GM13976 (cell line): ENCODE measurements around the gene ANTKMT.
"Not testable (repeated sequence)": the region's sequence is repeated elsewhere in the genome, so short reads cannot be mapped to it uniquely, and the experiment has no call there.

ENCODE experiments used
- DNase-seq: peaks from one replicate; pipeline ENCODE4 v3.0.0; 2012; ENCODE audit warnings: low spot score
- CTCF ChIP-seq: IDR thresholded peaks from 2 replicates; pipeline ENCODE4 v1.5.1; 2012; ENCODE audit warnings: borderline replicate concordance, mild to moderate bottlenecking; ENCODE audit not compliant: insufficient read depth; ENCODE audit errors: extremely low read depth, missing control alignments, control extremely low read depth
- in situ Hi-C: fragments of 300-500 bp; cut with MboI; formaldehyde crosslinking; loops from one replicate; pipeline ENCODE4 v1.12.0; 2022; ENCODE audit warnings: low sequenced_read_pairs, mixed read lengths, inconsistent platforms; ENCODE audit not compliant: unreplicated experiment

ANTKMT gene

DNA sequence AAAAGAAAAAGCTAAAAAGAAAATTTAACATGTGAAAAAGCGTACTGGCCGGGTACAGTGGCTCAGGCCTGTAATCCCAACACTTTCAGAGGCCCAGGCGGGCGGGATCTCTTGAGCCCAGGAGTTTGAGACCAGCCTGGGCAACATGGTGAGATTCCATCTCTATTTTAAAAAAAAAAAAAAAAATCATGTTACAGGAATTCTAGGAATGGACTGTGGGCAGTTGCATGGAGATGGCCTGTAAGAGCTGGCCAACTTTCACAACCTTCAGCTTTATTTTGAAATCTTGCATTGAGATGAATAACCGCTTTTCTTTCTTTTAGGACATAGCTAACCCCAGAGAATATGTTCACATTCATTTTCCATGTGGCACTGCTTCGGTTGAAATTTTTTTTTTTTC lies 28.1 kb downstream of the ANTKMT start:
- in situ Hi-C loops, result no loop called here
- no peak for TF ChIP-seq CTCF
- DNase-seq, result no peak

DNA sequence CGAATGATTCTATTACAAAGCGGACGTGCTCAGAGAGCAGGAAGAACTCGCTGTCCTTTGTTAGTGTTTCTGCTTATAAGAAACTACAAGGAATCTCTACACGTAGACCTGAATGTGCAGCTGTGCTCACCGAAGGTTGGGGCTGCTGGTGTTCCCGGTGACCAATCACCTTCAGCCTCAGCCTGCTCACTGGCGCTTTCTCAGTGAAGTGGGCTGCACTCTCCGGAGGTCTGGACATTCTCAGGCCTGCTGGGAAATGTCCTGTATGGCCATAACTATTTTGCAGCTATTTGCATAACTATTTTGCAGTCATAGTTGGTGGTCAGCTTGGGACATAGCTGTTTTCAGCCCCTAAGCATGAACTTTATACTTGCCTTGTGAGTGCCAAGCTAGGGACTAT lies 29.5 kb downstream of the ANTKMT start:
- DNase-seq, result no peak
- no peak for TF ChIP-seq CTCF
- in situ Hi-C loops, result no loop called here

DNA sequence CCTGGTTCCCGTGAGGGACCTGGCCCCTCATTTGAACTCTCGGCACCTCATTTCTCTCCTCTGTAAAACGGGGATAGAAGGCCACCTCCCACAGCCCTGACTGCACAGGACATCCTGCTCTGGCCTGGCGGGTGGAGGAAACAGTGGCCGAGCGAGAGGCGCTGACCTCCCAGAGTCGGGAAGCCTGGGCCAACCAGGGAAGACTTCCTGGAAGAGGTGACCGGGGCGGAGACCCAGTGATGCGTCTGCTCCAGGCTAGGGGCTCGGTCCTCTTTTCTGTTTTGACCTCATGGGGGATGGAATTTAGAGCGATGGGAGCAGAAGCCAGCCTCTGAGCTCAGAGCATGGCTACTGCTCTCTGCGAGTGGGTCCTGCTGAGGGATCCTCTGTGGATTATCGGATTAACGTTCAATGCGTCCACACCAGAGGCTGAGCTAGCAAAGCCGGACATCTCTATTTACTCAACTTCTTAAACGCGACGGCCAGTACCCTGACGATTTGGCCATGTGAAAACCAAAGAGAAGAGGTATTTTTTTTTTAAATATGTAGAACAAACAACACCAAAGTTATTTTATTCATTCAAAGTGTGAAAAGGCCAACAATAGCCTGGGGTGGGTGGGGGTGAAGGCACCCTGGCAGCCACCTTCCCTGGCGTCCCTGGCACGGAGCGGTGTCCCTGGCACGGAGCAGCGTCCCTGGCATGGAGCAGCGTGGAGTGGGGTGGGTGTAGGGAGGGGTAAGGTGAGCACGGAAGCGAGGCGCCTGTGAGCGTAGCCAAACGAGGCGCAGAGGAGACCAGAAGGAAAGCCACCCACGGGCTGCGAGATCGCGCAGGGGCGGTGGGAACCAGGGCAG lies 30.4 kb downstream of the ANTKMT start:
- in situ Hi-C loops, result no loop called here
- no peak for DNase-seq
- TF ChIP-seq CTCF, result no peak

DNA sequence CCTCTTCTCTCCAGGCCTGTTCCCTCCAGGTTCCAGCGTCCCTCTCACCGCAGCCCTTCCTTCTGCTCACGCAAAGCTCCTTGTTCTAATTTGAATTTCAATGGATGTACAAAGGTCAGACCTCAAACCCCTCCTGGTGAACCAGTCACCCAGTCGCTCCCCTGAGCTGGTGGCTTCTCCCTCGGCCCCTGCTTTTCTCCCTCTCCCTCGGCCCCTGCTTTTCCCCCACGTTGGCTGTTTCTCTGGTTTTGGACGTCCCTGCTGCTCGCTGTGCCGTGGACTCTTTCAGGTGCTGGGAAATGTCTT lies 31.0 kb downstream of the ANTKMT start:
- no peak for DNase-seq
- TF ChIP-seq CTCF, result no peak
- in situ Hi-C loops, result no loop called here

- in situ Hi-C loops, DNase-seq: not testable (repeated sequence)
Observed at GRCh38 chr16:754121-754607, 33.2 kb downstream of the ANTKMT start.

GRCh38 chr16:754656-755055 lies 33.7 kb downstream of the ANTKMT start:
- TF ChIP-seq CTCF, result no peak
- DNase-seq, result no peak
- in situ Hi-C loops, result no loop called here

DNA sequence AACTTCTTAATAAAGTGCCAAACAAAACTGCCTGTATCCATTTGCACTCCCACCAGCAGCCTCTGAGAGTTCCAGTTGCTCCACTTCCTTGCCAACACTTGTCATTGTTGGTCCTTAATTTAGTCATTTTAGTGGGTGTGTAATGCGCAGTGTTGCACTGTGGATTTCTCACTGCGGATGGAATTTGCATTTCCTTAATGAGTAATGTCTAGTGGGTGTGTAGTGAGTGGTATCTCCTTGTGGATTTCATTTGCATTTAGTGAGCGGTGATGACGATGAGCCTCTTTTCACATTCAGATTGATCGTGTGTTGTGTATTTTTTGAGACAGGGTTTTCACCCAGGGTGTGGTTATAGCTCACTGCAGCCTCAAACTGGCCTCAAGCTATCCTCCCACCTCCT lies 35.5 kb downstream of the ANTKMT start:
- in situ Hi-C loops, result no loop called here
- no peak for DNase-seq

More for the DNA sequence above, 35.5 kb downstream of the ANTKMT start:
- TF ChIP-seq CTCF, result no peak
